Iris pigment epithelial cell (primary cell): Measurements from ENCODE around the gene WDR18.

Experiments
- DNase-seq: peaks from one replicate; pipeline ENCODE4 v3.0.0-alpha.2; 2011; ENCODE audit warnings: low read depth

Gene WDR18

GRCh38 chr19:1008268-1009040 lies 24.3 kb downstream of the WDR18 start:
- no peak for DNase-seq

- DNase-seq, result no peak
Observed at GRCh38 chr19:1009041-1009980, 25.2 kb downstream of the WDR18 start.

- no peak for DNase-seq
Observed at GRCh38 chr19:1009981-1010538, 25.9 kb downstream of the WDR18 start.

- DNase-seq, result no peak
Observed at GRCh38 chr19:1010586-1011510, 26.7 kb downstream of the WDR18 start.

- no peak for DNase-seq
Observed at GRCh38 chr19:1011831-1012333, 27.7 kb downstream of the WDR18 start.

- DNase-seq, result no peak
Observed at GRCh38 chr19:1012334-1012733, 28.2 kb downstream of the WDR18 start.

GRCh38 chr19:1013218-1013617 lies 29.1 kb downstream of the WDR18 start:
- DNase-seq, result no peak

- no peak for DNase-seq
Observed at GRCh38 chr19:1014161-1015060, 30.3 kb downstream of the WDR18 start.

- no peak for DNase-seq
Observed at GRCh38 chr19:1015061-1015781, 31.1 kb downstream of the WDR18 start.

- no peak for DNase-seq
Observed at GRCh38 chr19:1015782-1016646, 31.9 kb downstream of the WDR18 start.

- peak; percentile 78 for DNase-seq
Observed at GRCh38 chr19:1016647-1017114, 32.5 kb downstream of the WDR18 start.

GRCh38 chr19:1017115-1017905 lies 33.2 kb downstream of the WDR18 start:
- DNase-seq, result no peak

GRCh38 chr19:1017906-1018305 lies 33.8 kb downstream of the WDR18 start:
- DNase-seq, result no peak

- no peak for DNase-seq
Observed at GRCh38 chr19:1018393-1018792, 34.2 kb downstream of the WDR18 start.

- DNase-seq, result no peak
Observed at GRCh38 chr19:1018932-1019615, 34.9 kb downstream of the WDR18 start.

- DNase-seq, result no peak
Observed at GRCh38 chr19:1019616-1019961, 35.4 kb downstream of the WDR18 start.
